Activated CD8-positive, alpha-beta memory T cell treated with anti-CD3 and anti-CD28 coated beads for 24 hours (primary cell): ENCODE data around the gene BCL11A.

Experiments
- DNase-seq: peaks from one replicate; pipeline ENCODE4 v3.0.0-alpha.2; 2020

BCL11A gene

GRCh38 chr2:60558536-60558935 is 5.1 kb upstream of the BCL11A start:
- no peak for DNase-seq

GRCh38 chr2:60557486-60557864 is 4.0 kb upstream of the BCL11A start:
- no peak for DNase-seq

- DNase-seq, result no peak
These were observed 3.4 kb upstream of the BCL11A start for GRCh38 chr2:60556576-60557485.

- DNase-seq, result no peak
These were observed 2.7 kb upstream of the BCL11A start for GRCh38 chr2:60556175-60556574.

- no peak for DNase-seq
These were observed 2.3 kb upstream of the BCL11A start for GRCh38 chr2:60555783-60556139.

- DNase-seq, result peak; percentile 77
These were observed 1.8 kb upstream of the BCL11A start for GRCh38 chr2:60555066-60555782.

- DNase-seq, result no peak
These were observed 1.2 kb upstream of the BCL11A start for GRCh38 chr2:60554646-60555065.

GRCh38 chr2:60554074-60554645 is 706 bp upstream of the BCL11A start:
- no peak for DNase-seq

- DNase-seq, result no peak
These were observed 481 bp downstream of the BCL11A start for GRCh38 chr2:60552851-60553494.

- DNase-seq, result no peak
These were observed 1.2 kb downstream of the BCL11A start for GRCh38 chr2:60552078-60552850.

- no peak for DNase-seq
These were observed 2.0 kb downstream of the BCL11A start for GRCh38 chr2:60551240-60552077.

- DNase-seq, result no peak
These were observed 2.5 kb downstream of the BCL11A start for GRCh38 chr2:60550984-60551239.

GRCh38 chr2:60550178-60550983 is 3.1 kb downstream of the BCL11A start:
- peak; percentile 77 for DNase-seq

- no peak for DNase-seq
These were observed 3.6 kb downstream of the BCL11A start for GRCh38 chr2:60549928-60550177.

GRCh38 chr2:60549238-60549927 is 4.1 kb downstream of the BCL11A start:
- DNase-seq, result no peak

GRCh38 chr2:60548845-60549237 is 4.6 kb downstream of the BCL11A start:
- DNase-seq, result no peak

- no peak for DNase-seq
These were observed 5.1 kb downstream of the BCL11A start for GRCh38 chr2:60548311-60548710.

- DNase-seq, result no peak
These were observed 5.6 kb downstream of the BCL11A start for GRCh38 chr2:60547841-60548240.

GRCh38 chr2:60546756-60547420 is 6.6 kb downstream of the BCL11A start:
- DNase-seq, result no peak

GRCh38 chr2:60544954-60545560 is 8.4 kb downstream of the BCL11A start:
- no peak for DNase-seq
